Endodermal cell (in vitro differentiated cells): ENCODE results near the gene WBP1. TPM values are rescaled to one million over a fixed set of nuclear protein-coding genes. Genes with fewer than 3 reads are reported as not detected.

Experiments used
- DNase-seq: peaks from one replicate; pipeline ENCODE4 v3.0.0-alpha.2; 2017
- H3K27ac ChIP-seq: 2 replicates; pipeline ENCODE4 v1.5.1; 2013; ENCODE audit warnings: mild to moderate bottlenecking, low read depth, low read length, moderate library complexity
- H3K27me3 ChIP-seq: 2 replicates; pipeline ENCODE4 v1.6.1; 2013; ENCODE audit warnings: mild to moderate bottlenecking, low read length, moderate library complexity; ENCODE audit not compliant: insufficient read depth, control insufficient read depth, poor library complexity, severe bottlenecking
- H3K36me3 ChIP-seq: 2 replicates; pipeline ENCODE4 v1.7.0; 2013; ENCODE audit warnings: mild to moderate bottlenecking, low read length, moderate library complexity; ENCODE audit not compliant: control insufficient read depth, insufficient read depth
- H3K4me1 ChIP-seq: one replicate; pipeline ENCODE4 v1.7.0; 2013; ENCODE audit warnings: low read length; ENCODE audit not compliant: control insufficient read depth, insufficient read depth
- H3K4me3 ChIP-seq: 2 replicates; pipeline ENCODE4 v1.5.1; 2013; ENCODE audit warnings: mild to moderate bottlenecking, low read length, moderate library complexity
- H3K9ac ChIP-seq: 2 replicates; pipeline ENCODE4 v1.6.1; 2013; ENCODE audit warnings: mild to moderate bottlenecking, low read length, moderate library complexity; ENCODE audit not compliant: poor library complexity, severe bottlenecking; ENCODE audit errors: extremely low read depth
- H3K9me3 ChIP-seq: 2 replicates; pipeline ENCODE4 v1.6.1; 2013; ENCODE audit warnings: mild to moderate bottlenecking, low read length, moderate library complexity; ENCODE audit not compliant: control insufficient read depth
- H3K27ac Mint-ChIP-seq: 2 replicates; pipeline ENCODE4 v1.8.0; 2020; ENCODE audit warnings: mixed read lengths
- H3K27me3 Mint-ChIP-seq: 2 replicates; pipeline ENCODE4 v1.8.0; 2021; ENCODE audit warnings: mild to moderate bottlenecking, mixed read lengths; ENCODE audit not compliant: insufficient read depth
- H3K36me3 Mint-ChIP-seq: 2 replicates; pipeline ENCODE4 v1.8.0; 2020; ENCODE audit warnings: low read depth, mixed read lengths
- H3K4me1 Mint-ChIP-seq: 2 replicates; pipeline ENCODE4 v1.8.0; 2020; ENCODE audit warnings: mixed read lengths
- H3K4me3 Mint-ChIP-seq: 2 replicates; pipeline ENCODE4 v1.8.0; 2020; ENCODE audit warnings: mild to moderate bottlenecking, moderate library complexity, mixed read lengths
- H3K9me3 Mint-ChIP-seq: 2 replicates; pipeline ENCODE4 v1.8.0; 2020; ENCODE audit warnings: mild to moderate bottlenecking, mixed read lengths
- WGBS, 2 experiments: methylation state at CpG; one replicate each; pipeline versions ENCODE4 v1.1.5 to v1.1.7; 2013; ENCODE audit warnings: missing lambda C conversion rate in 2 of 2, mixed read lengths in 1 of 2; ENCODE audit not compliant: insufficient coverage in 1 of 2, insufficient read length in 1 of 2; 5-methylcytosine and 5-hydroxymethylcytosine counted together
- total RNA-seq, 2 donors: library from RNA; stranded (reverse); fragmentation: NEBNext Ultra II Directional in 1 of 2; extraction: Animal tissue kit (Norgen Biotek cat#: 25700) in 1 of 2; gene quantifications; 2 replicates in 1 of 2; 3 replicates in 1 of 2; pipeline ENCODE4 v1.2.1, GENCODE V29; 2021
- TF ChIP-seq, protein P1 (sequence below): fragments of 200-600 bp; sonication (generic); conservative IDR thresholded peaks from 2 replicates; pipeline ENCODE4 v1.5.0; 2021; ENCODE audit warnings: antibody characterized with exemption, mild to moderate bottlenecking

The WBP1 gene
- total RNA-seq, 2 donors from 2014 or later, result 110 to 116 TPM

DNA sequence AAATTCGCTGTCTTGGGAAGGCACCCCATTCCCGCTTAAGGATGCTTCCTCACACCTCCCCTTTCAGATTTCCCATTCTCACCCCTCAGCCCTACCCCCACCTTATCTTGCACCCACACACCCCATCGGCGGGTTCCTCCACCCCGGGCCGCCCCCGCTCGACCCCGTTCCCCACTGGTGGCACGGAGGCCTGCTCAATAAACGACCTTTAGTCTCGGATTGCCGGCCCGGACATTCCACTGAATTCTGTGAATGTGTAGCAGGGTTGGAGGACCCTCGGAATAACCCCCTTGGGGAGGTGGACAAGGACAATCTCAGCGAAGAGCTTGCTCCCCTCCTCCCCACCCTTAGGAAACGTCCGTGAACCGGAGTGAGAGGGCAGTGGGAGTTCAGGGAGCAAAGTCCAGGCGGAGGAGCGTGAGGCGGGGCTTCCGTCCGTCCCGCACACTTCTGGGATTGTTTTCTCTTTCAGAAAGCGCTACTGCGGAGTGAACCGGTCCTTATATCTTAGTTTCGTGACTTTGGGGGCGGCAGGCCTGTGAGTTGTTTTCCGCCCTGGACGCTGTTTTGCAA lies 44.0 kb downstream of the WBP1 start:
- peak overlapping the region; percentile 78 for H3K27ac Mint-ChIP-seq
- Histone ChIP-seq H3K4me3 (peak overlapping the region; percentile 76), H3K9ac (no peak overlapping the region), H3K36me3 (peaks cover 11% of the 10 kb centered on the region), H3K4me1 (peaks cover 4% of the 10 kb centered on the region), H3K27me3 (peaks cover 86% of the 10 kb centered on the region), H3K9me3 (no peaks in the 10 kb centered on the region), H3K27ac (no peak overlapping the region)
- H3K4me3 Mint-ChIP-seq, result peak overlapping the region; percentile 68
- peaks cover 83% of the 10 kb centered on the region for H3K27me3 Mint-ChIP-seq
- H3K4me1 Mint-ChIP-seq, result peaks cover 38% of the 10 kb centered on the region
- peak; percentile 66 for DNase-seq
- WGBS, 2 experiments, result 22 to 30% methylated on average over 14 to 32 of the region's 32 CpGs
- H3K36me3 Mint-ChIP-seq, result peaks cover 22% of the 10 kb centered on the region
- H3K9me3 Mint-ChIP-seq, result no peaks in the 10 kb centered on the region
- TF ChIP-seq, protein P1, sequence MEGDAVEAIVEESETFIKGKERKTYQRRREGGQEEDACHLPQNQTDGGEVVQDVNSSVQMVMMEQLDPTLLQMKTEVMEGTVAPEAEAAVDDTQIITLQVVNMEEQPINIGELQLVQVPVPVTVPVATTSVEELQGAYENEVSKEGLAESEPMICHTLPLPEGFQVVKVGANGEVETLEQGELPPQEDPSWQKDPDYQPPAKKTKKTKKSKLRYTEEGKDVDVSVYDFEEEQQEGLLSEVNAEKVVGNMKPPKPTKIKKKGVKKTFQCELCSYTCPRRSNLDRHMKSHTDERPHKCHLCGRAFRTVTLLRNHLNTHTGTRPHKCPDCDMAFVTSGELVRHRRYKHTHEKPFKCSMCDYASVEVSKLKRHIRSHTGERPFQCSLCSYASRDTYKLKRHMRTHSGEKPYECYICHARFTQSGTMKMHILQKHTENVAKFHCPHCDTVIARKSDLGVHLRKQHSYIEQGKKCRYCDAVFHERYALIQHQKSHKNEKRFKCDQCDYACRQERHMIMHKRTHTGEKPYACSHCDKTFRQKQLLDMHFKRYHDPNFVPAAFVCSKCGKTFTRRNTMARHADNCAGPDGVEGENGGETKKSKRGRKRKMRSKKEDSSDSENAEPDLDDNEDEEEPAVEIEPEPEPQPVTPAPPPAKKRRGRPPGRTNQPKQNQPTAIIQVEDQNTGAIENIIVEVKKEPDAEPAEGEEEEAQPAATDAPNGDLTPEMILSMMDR, result no peak

DNA sequence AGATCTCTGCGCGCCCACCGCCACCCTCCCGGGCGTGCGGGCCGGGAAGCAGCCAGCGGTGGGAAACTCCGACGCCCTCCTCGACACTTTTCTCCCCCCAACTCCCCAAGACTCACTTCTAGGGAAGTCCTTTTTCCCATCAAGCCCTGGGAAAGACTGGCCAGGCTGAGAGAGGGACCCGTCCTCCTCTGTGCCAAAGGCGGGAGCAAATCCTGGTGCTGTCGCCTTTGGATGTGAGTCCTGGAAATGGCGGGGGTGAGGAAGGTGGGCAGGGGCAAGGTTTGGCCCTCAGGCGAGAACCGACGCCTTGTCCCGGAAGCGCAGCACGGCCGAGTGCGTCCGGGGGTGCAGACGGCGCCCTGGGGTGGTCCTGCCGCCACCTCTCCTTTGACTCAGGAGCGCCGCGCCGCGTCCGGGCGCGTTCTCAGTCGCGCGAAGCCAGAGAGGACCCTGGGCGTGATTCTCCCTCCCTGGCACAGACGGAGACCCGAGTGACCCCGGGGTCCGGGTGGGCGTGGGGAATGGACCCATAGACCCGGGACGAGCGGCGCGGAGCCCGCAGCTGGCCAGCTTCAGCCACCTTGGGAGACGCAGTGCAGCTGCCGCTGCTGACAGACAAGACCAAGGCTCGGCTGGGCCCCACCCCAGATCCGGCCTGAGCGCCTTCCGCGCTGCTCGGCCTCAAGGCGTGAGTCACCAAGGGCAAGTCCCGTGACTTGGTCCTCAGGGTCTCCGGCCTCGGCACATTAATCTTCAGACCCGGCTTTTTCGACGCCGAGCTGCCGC lies 44.7 kb downstream of the WBP1 start:
- H3K27ac ChIP-seq, result no peak overlapping the region
- Mint-ChIP-seq H3K36me3 (peaks cover 22% of the 10 kb centered on the region), H3K27ac (peak overlapping the region; percentile 78), H3K27me3 (peaks cover 77% of the 10 kb centered on the region), H3K4me1 (peaks cover 36% of the 10 kb centered on the region), H3K4me3 (peak overlapping the region; percentile 68), H3K9me3 (no peaks in the 10 kb centered on the region)
- peak; percentile 90 for DNase-seq
- peak overlapping the region; percentile 76 for H3K4me3 ChIP-seq
- peaks cover 80% of the 10 kb centered on the region for H3K27me3 ChIP-seq
- H3K4me1 ChIP-seq, result peaks cover 4% of the 10 kb centered on the region
- peaks cover 11% of the 10 kb centered on the region for H3K36me3 ChIP-seq
- H3K9me3 ChIP-seq, result no peaks in the 10 kb centered on the region
- TF ChIP-seq, protein P1, result peak; percentile 36
- WGBS, 2 experiments, result 8 to 9% methylated on average over 34 to 67 of the region's 67 CpGs
- no peak overlapping the region for H3K9ac ChIP-seq

DNA sequence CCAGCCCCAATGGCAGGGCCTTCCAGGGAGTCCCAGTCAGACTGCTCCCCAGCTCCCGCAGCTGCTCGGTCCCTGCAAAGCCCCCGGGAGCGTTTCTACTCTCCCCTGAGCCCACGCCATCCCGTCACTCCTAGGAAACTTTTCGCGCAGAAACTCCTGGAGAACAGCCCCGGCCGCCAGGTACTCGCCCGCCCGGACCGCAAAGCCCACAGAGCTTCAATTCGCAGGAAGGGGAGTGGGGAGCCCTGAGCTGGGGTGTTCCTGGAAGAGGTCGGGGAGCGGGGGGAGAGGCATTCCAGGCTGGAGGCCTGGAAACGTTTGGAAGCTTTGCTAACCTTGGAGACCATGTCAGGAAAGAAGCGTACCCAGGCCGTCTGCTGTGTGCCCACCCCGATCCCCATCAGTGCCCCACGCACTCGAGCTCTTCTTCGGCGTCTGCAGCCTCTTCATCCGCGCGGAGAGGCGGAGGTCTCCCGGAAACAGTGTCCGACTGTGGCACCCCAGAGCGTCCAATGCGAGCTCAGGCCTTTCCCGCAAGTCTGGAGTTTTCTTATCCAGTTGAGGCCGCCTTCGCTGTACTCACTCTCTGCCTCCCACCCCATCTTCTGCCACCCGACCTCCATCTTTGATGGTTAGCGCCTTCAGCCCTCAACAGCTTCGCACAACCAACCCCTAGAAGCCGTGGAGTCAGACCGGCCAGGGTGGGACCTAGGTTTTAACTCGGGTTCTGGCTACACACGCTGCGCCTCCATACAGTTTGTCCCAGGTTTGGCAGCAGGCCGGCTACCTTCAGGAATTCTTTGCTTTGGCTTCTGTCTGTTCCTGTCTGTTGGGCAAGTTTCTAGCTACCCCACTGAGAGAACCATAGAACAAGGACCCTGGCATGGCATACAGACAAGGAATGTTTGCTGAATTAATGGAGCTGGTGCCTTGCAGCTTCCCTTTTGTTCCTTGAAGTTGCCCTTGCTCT lies 45.6 kb downstream of the WBP1 start:
- H3K36me3 ChIP-seq, result peaks cover 11% of the 10 kb centered on the region
- Mint-ChIP-seq H3K4me1 (peaks cover 40% of the 10 kb centered on the region), H3K36me3 (peaks cover 22% of the 10 kb centered on the region), H3K27ac (peak overlapping the region; percentile 64), H3K9me3 (no peaks in the 10 kb centered on the region), H3K27me3 (peaks cover 74% of the 10 kb centered on the region), H3K4me3 (peak overlapping the region; percentile 68)
- 77 to 85% methylated on average over 31 to 45 of the region's 45 CpGs for WGBS, 2 experiments
- TF ChIP-seq, protein P1, result no peak
- peaks cover 4% of the 10 kb centered on the region for H3K4me1 ChIP-seq
- no peak overlapping the region for H3K27ac ChIP-seq
- peaks cover 71% of the 10 kb centered on the region for H3K27me3 ChIP-seq
- DNase-seq, result peak; percentile 58
- no peak overlapping the region for H3K9ac ChIP-seq
- no peaks in the 10 kb centered on the region for H3K9me3 ChIP-seq
- peak overlapping the region; percentile 76 for H3K4me3 ChIP-seq
